Activated B cell treated with CpG ODN at 0.5 μM for 24 hours (primary cell): Measurements from ENCODE around the gene GALNT10. TPM values are rescaled to one million over a fixed set of nuclear protein-coding genes. Genes with fewer than 3 reads are reported as not detected.

ENCODE experiments used
- ATAC-seq: fragments of 200-7000 bp; cut with Tn5 transposase; one replicate; pipeline ENCODE4 v1.10.0; 2021; ENCODE audit warnings: low read depth, mild to moderate bottlenecking, moderate library complexity
- CTCF ChIA-PET: fragments of 350-600 bp; sonication (Branson Sonifier 250); formaldehyde crosslinking; loops from one replicate; lab custom pipeline; 2021; ENCODE audit warnings: antibody characterized with exemption; lab: Charles Lee
- POLR2A ChIA-PET: fragments of 350-600 bp; sonication (Branson Sonifier 250); formaldehyde crosslinking; loops from one replicate; lab custom pipeline; 2021; ENCODE audit warnings: antibody characterized with exemption; lab: Charles Lee
- DNase-seq: peaks from one replicate; pipeline ENCODE4 v3.0.0; 2022
- H3K27ac Mint-ChIP-seq: one replicate; pipeline ENCODE4 v1.8.0; 2020; ENCODE audit warnings: mixed read lengths
- H3K27me3 Mint-ChIP-seq: one replicate; pipeline ENCODE4 v1.8.0; 2021; ENCODE audit warnings: mixed read lengths
- H3K36me3 Mint-ChIP-seq: one replicate; pipeline ENCODE4 v1.8.0; 2021; ENCODE audit warnings: low read depth, mixed read lengths
- H3K4me1 Mint-ChIP-seq: one replicate; pipeline ENCODE4 v1.8.0; 2021; ENCODE audit warnings: mixed read lengths
- H3K4me3 Mint-ChIP-seq: one replicate; pipeline ENCODE4 v1.8.0; 2020; ENCODE audit warnings: mild to moderate bottlenecking, mixed read lengths
- H3K9me3 Mint-ChIP-seq: one replicate; pipeline ENCODE4 v1.8.0; 2020; ENCODE audit warnings: mixed read lengths
- CTCF ChIP-seq: fragments of 200-600 bp; IDR thresholded peaks from one replicate; pipeline ENCODE4 v1.8.0; 2022; ENCODE audit warnings: antibody characterized with exemption, mild to moderate bottlenecking
- intact Hi-C: fragments of 100-400 bp; cut with micrococcal nuclease; formaldehyde crosslinking; loops from one replicate; pipeline ENCODE4 v1.15.1; 2024
- total RNA-seq: library from RNA; stranded (reverse); gene quantifications from 2 replicates; pipeline ENCODE4 v1.2.3, GENCODE V29; 2022

Gene GALNT10
- total RNA-seq, 1 donor from 2014 or later = 41.5 TPM

DNA sequence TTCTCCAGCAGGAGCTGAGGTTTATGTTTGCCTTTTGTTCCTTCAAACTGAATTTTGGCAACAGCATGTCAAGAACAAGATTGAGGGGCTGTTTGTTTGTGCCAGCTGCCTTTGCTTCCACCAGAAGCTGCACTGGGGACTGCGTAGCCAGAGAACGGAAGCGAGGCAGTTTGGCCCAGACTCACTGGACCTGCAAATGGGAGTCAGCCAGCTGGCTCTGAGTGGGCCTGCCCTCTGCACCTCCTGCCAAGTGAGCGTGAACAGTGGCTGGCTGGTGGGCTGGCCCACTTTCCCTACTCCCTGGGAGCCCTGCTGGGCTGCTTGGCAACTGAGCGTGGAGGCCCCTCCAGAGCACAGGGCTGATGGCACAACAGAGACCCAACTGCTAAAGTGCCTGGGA lies 111.6 kb downstream of the GALNT10 start:
- TF ChIP-seq CTCF = no peak
- ATAC-seq (no peak), DNase-seq (no peak)
- POLR2A ChIA-PET = no interaction called here
- intact Hi-C loops = no loop called here
- H3K36me3 Mint-ChIP-seq = peaks cover 63% of the 10 kb centered on the region
- CTCF ChIA-PET = interaction anchor here (1.0 kb wide), 1 partner anchor 230 kb away, joined by 3 read pairs; no protein-coding TSS in a partner anchor
- H3K9me3 Mint-ChIP-seq = peaks cover 4% of the 10 kb centered on the region
- H3K27ac Mint-ChIP-seq = no peak overlapping the region
- no peaks in the 10 kb centered on the region for H3K27me3 Mint-ChIP-seq
- no peak overlapping the region for H3K4me3 Mint-ChIP-seq
- peaks cover 23% of the 10 kb centered on the region for H3K4me1 Mint-ChIP-seq

DNA sequence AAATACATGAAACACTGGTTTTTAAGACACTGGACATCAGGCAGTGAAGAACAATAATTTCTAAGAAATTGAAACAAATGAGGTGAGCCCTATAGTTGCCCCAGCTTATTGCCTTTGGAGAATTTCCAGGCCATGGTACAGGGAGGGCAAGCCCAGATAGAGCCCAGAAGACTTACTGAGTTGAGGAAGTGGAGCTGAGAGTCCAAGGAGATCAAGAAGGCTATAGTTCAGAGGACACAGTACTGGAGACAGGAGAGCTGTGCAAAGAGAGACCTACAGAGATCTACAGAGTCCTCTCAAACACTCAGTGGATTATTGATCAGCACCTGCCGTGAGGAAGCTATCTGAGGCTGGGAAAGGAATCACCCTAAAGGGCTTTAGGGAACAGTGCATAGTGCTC lies 112.6 kb downstream of the GALNT10 start:
- peaks cover 4% of the 10 kb centered on the region for H3K9me3 Mint-ChIP-seq
- POLR2A ChIA-PET = no interaction called here
- intact Hi-C loops = no loop called here
- no peak overlapping the region for H3K4me3 Mint-ChIP-seq
- peaks cover 59% of the 10 kb centered on the region for H3K36me3 Mint-ChIP-seq
- H3K4me1 Mint-ChIP-seq = peaks cover 16% of the 10 kb centered on the region
- TF ChIP-seq CTCF = no peak
- no peak overlapping the region for H3K27ac Mint-ChIP-seq
- ATAC-seq (no peak), DNase-seq (no peak)
- H3K27me3 Mint-ChIP-seq = no peaks in the 10 kb centered on the region
- CTCF ChIA-PET = interaction anchor here (1.0 kb wide), 1 partner anchor 231 kb away, joined by 3 read pairs; no protein-coding TSS in a partner anchor

DNA sequence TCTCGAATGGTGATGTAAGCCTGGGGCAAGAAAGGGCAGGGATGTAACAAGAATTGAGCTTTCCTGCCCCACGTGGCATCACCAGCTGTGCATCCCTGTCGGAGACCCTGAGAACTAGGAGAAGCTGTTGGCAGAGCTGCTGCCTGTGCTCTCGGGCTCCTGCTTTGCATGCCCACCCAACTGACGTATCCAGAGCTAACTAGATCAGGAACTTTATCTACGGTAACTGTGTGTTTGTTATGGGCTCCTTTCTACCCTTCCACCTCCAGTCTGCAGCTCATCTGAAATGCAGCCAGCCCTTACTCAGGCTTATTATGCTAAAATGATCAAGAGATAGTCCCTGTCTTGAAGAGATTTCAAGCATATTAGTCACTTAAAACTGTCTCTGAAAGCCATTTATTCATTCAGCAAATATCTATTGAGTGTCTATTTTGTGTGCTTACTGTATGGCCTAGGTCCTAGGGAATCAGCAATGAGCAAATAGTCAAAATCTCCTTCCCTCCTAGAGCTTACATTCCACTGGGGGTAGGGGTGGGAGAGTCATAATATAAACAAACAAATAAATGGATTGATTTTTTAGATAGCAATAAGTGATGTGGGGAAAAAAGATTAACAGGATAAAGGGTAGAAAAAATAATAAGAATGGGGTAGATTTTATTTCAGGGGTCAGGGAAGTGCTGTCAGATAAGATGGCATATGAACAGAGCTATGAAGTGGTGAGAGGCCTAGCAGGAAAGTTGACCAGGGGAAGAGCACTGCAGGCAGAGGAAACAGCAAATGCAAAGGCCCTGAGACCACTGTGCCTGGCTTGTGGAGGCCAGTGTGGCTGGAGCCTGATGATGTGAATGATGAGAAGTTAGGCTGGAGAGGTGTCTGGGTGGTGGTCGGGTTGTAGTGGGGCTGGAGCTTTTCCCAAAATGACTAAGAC lies 118.2 kb downstream of the GALNT10 start:
- intact Hi-C loops = no loop called here
- Mint-ChIP-seq H3K27ac (peak overlapping the region; percentile 7), H3K36me3 (peaks cover 45% of the 10 kb centered on the region), H3K9me3 (peaks cover 4% of the 10 kb centered on the region), H3K4me1 (no peaks in the 10 kb centered on the region), H3K4me3 (no peak overlapping the region), H3K27me3 (no peaks in the 10 kb centered on the region)
- CTCF ChIA-PET = interaction anchor here (1.2 kb wide), 1 partner anchor 96 kb away, joined by 3 read pairs; no protein-coding TSS in a partner anchor
- DNase-seq = no peak
- no peak for ATAC-seq
- POLR2A ChIA-PET = no interaction called here
- TF ChIP-seq CTCF = no peak

- intact Hi-C loops = no loop called here
- ChIA-PET CTCF (interaction anchor here (1.2 kb wide), 1 partner anchor 96 kb away, joined by 3 read pairs; no protein-coding TSS in a partner anchor), POLR2A (no interaction called here)
- H3K27ac Mint-ChIP-seq = no peak overlapping the region
- H3K36me3 Mint-ChIP-seq = peaks cover 44% of the 10 kb centered on the region
- H3K4me1 Mint-ChIP-seq = no peaks in the 10 kb centered on the region
- DNase-seq (no peak), ATAC-seq (no peak)
- no peak overlapping the region for H3K4me3 Mint-ChIP-seq
- no peak for TF ChIP-seq CTCF
- no peaks in the 10 kb centered on the region for H3K27me3 Mint-ChIP-seq
- H3K9me3 Mint-ChIP-seq = peaks cover 2% of the 10 kb centered on the region
These were observed 118.8 kb downstream of the GALNT10 start for GRCh38 chr5:154309371-154309745.

- no peak for ATAC-seq
- ChIA-PET CTCF (interaction anchor here (1.2 kb wide), 1 partner anchor 95 kb away, joined by 3 read pairs; no protein-coding TSS in a partner anchor), POLR2A (no interaction called here)
- Mint-ChIP-seq H3K27ac (no peak overlapping the region), H3K9me3 (peaks cover 2% of the 10 kb centered on the region), H3K4me1 (no peaks in the 10 kb centered on the region), H3K36me3 (peaks cover 41% of the 10 kb centered on the region), H3K27me3 (no peaks in the 10 kb centered on the region), H3K4me3 (no peak overlapping the region)
- no peak for DNase-seq
- intact Hi-C loops = no loop called here
- no peak for TF ChIP-seq CTCF
These were observed 119.3 kb downstream of the GALNT10 start for GRCh38 chr5:154309805-154310204.
